ENCODE measurements around the gene TRMT1L. TPM values are rescaled to one million over a fixed set of nuclear protein-coding genes. Genes with fewer than 3 reads are reported as not detected.

TRMT1L gene
- total and polyA plus RNA-seq, 2 of the 8 experiments (the other 6 are each of a cell fraction or from before 2014, with no cell fraction given) = 13.8 to 22.3 TPM

DNA sequence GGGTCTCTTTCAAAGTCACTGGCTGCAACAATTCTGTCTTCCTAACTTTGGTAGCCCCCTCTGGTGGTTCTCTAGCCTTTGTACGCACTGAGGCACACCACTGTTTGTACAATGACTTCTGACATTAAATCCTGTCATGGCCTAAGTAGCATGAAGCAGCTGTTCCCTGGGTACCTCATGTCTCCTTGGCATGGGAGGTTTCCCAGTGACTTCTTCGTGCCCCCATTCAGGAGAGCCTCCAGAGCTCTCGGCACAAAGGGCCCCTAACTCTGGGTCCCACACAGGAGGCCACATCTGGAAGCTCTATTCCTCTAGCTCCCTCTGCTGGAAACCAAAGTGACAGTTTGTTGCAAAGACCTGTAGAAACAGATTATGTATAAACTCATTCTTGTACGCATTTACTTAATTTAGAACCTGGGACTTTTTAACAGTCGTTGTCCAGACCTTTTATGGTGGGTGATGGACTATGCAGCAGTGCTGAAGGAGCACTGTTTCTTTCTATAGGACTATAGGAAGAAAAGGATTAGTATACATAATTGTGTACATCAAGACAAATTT, 13.6 kb upstream of the TRMT1L start:
- H3K4me2 ChIP-seq (ENCODE audit: insufficient read depth in 1 of 2, low read depth in 2 of 2, low read length in 2 of 2) = peak overlapping the region in 1 of 2 experiments; percentile 34; a peak in 2 of 4 replicates
- H3K56ac ChIP-seq (replicated peaks; ENCODE audit: insufficient read length, low read depth, low read length) = no peak overlapping the region
- no peaks in the 10 kb centered on the region for H3K36me3 ChIP-seq (ENCODE audit: control insufficient read depth in 2 of 4, insufficient read depth in 4 of 4, low read length in 3 of 4)
- H3K14ac ChIP-seq (ENCODE audit: insufficient read length) = no peak overlapping the region
- no peak overlapping the region for H2AK5ac ChIP-seq (ENCODE audit: low read depth, low read length)
- no peak overlapping the region for H3K4me3 ChIP-seq (ENCODE audit: extremely low read depth in 1 of 4, insufficient read depth in 2 of 4, low read depth in 3 of 4, low read length in 4 of 4)
- H4K5ac ChIP-seq (ENCODE audit: insufficient read length, low read depth, low read length) = no peak overlapping the region
- H3K23ac ChIP-seq (ENCODE audit: insufficient read length) = no peak overlapping the region
- H2AFZ ChIP-seq (ENCODE audit: low read length) = peak overlapping the region; percentile 94; the same call in 1 of the 2 replicates
- DNase-seq (ENCODE audit: low read depth in 1 of 2, low spot score in 2 of 2) (peak; percentile 33 to 65), FAIRE-seq (peak; percentile 87)
- no peak overlapping the region for H4K91ac ChIP-seq (replicated peaks; ENCODE audit: insufficient read length, low read length)
- WGBS, 2 experiments (ENCODE audit: extremely low coverage in 1 of 2, insufficient coverage in 1 of 2, insufficient read length in 1 of 2, insufficient replicate concordance in 2 of 2, low coverage in 1 of 2, low lambda C conversion rate in 2 of 2, missing lambda C conversion rate in 1 of 2) = 29% methylated on average over 5 of the region's 5 CpGs; no CpG with 5 or more reads in 1 of the 2 experiments
- peak overlapping the region; percentile 74 for H3K4ac ChIP-seq (replicated peaks; ENCODE audit: insufficient read length, low read depth, low read length)
- no peak overlapping the region for H3K18ac ChIP-seq (ENCODE audit: extremely low read depth, low read length)
- ChIA-PET POLR2A (ENCODE audit: partially characterized antibody) (interaction anchor here (1.0 to 1.3 kb wide), 3 partner anchors 122 to 197 kb away, joined by 3 to 6 read pairs (median 5); partner anchors contain the start of genes NIBAN1 and RNF2), CTCF (ENCODE audit: partially characterized antibody) (interaction anchor here (0.5 to 4.9 kb wide), 81 partner anchors 9 to 885 kb away, joined by 3 to 60 read pairs (median 4); partner anchors contain the start of genes EDEM3, NIBAN1, RNF2 and SWT1)
- TF ChIP-seq CBX5 (IDR thresholded peaks at IDR 0.05; ENCODE audit: low read depth, low read length) (no peak), RFX5 (IDR thresholded peaks at IDR 0.05; ENCODE audit: borderline replicate concordance, low read depth, low read length) (no peak), SIX5 (IDR thresholded peaks at IDR 0.05; ENCODE audit: low read depth, low read length) (no peak), TBP (IDR thresholded peaks at IDR 0.05; ENCODE audit: low read depth, low read length) (peak; percentile 41; the same call in 1 of the 2 replicates), RAD21 (IDR thresholded peaks at IDR 0.05 in 1 of 2, conservative IDR thresholded peaks at IDR 0.05 in 1 of 2; ENCODE audit: low read depth in 2 of 2, low read length in 2 of 2) (peak; percentile 58 to 73), ASH2L (IDR thresholded peaks at IDR 0.05; ENCODE audit: low read length) (peak; percentile 37)
- TF ChIP-seq, protein P1, sequence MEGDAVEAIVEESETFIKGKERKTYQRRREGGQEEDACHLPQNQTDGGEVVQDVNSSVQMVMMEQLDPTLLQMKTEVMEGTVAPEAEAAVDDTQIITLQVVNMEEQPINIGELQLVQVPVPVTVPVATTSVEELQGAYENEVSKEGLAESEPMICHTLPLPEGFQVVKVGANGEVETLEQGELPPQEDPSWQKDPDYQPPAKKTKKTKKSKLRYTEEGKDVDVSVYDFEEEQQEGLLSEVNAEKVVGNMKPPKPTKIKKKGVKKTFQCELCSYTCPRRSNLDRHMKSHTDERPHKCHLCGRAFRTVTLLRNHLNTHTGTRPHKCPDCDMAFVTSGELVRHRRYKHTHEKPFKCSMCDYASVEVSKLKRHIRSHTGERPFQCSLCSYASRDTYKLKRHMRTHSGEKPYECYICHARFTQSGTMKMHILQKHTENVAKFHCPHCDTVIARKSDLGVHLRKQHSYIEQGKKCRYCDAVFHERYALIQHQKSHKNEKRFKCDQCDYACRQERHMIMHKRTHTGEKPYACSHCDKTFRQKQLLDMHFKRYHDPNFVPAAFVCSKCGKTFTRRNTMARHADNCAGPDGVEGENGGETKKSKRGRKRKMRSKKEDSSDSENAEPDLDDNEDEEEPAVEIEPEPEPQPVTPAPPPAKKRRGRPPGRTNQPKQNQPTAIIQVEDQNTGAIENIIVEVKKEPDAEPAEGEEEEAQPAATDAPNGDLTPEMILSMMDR (IDR thresholded peaks at IDR 0.05; ENCODE audit: control extremely low read depth in 1 of 3, insufficient read depth in 1 of 3, low read depth in 1 of 3, low read length in 3 of 3) = peak; percentile 35 to 63 (median 61)
- H2BK20ac ChIP-seq (ENCODE audit: low read length) = no peak overlapping the region
- no peaks in the 10 kb centered on the region for H3K79me1 ChIP-seq (ENCODE audit: low read depth, low read length)
- H3K27me3 ChIP-seq (replicated peaks in 1 of 4; ENCODE audit: control insufficient read depth in 3 of 4, extremely low read depth in 1 of 4, insufficient read depth in 3 of 4, low read length in 3 of 4) = no peaks in the 10 kb centered on the region
- no peak overlapping the region for H3K9ac ChIP-seq (replicated peaks in 1 of 4; ENCODE audit: extremely low read depth in 1 of 4, low read depth in 3 of 4, low read length in 3 of 4)
- H3K79me2 ChIP-seq (ENCODE audit: control insufficient read depth in 1 of 2, insufficient read depth in 2 of 2, low read length in 2 of 2) = no peaks in the 10 kb centered on the region
- H3K23me2 ChIP-seq (ENCODE audit: low read depth, low read length) = no peaks in the 10 kb centered on the region
- H2BK120ac ChIP-seq (replicated peaks; ENCODE audit: low read depth, low read length) = no peak overlapping the region
- H3K4me1 ChIP-seq (replicated peaks in 1 of 4; ENCODE audit: control insufficient read depth in 3 of 4, insufficient read depth in 4 of 4, low read length in 3 of 4) = peaks cover 0 to 5% (median 0%) of the 10 kb centered on the region in 4 experiments; a peak in 2 of 7 replicates
- H2BK5ac ChIP-seq (ENCODE audit: low read depth, low read length) = no peak overlapping the region
- H3K9me3 ChIP-seq (ENCODE audit: insufficient read depth in 2 of 2, low read depth in 1 of 2, low read length in 1 of 2) = no peaks in the 10 kb centered on the region
- no peaks in the 10 kb centered on the region for H4K20me1 ChIP-seq (replicated peaks in 1 of 2; ENCODE audit: control insufficient read depth in 1 of 2, insufficient read depth in 2 of 2, low read length in 2 of 2)
- H4K8ac ChIP-seq (ENCODE audit: extremely low read depth, insufficient read depth, low read length) = no peak overlapping the region
- H2BK12ac ChIP-seq (ENCODE audit: low read depth, low read length) = no peak overlapping the region
- H3K27ac ChIP-seq (ENCODE audit: low read depth, low read length) = no peak overlapping the region
- H2BK15ac ChIP-seq (ENCODE audit: low read length) = no peak overlapping the region

Measured in H1 (cell line).